PC-3 (cell line): ENCODE measurements around the gene CD226. TPM values are rescaled to one million over a fixed set of nuclear protein-coding genes. Genes with fewer than 3 reads are reported as not detected.

Experiments used
- ATAC-seq: fragments of 200-7000 bp; cut with Tn5 transposase; 2 replicates; pipeline ENCODE4 v1.9.1; 2020; ENCODE audit warnings: mild to moderate bottlenecking, moderate library complexity
- BruUV-seq: library from RNA; stranded (reverse); fragments of 400-500 nt; replicated peaks from 2 replicates; lab custom pipeline; 2021; lab: Mats Ljungman, UMichigan
- CTCF ChIA-PET: fragments of 300-600 bp; sonication (Branson Sonifier 250); formaldehyde crosslinking; loops from one replicate; lab custom pipeline; 2022; ENCODE audit warnings: antibody characterized with exemption; lab: Charles Lee
- POLR2A ChIA-PET: fragments of 300-600 bp; sonication (Branson Sonifier 250); formaldehyde crosslinking; loops from one replicate; lab custom pipeline; 2022; ENCODE audit warnings: antibody characterized with exemption; ENCODE audit not compliant: unreplicated experiment; lab: Charles Lee
- DNase-seq: peaks from one replicate; pipeline ENCODE4 v3.0.0-alpha.2; 2015
- H2AFZ ChIP-seq: fragments of 300-600 bp; sonication (generic); 2 replicates; pipeline ENCODE4 v1.6.0; 2016; ENCODE audit warnings: antibody characterized with exemption, low read length
- H3F3A ChIP-seq: fragments of 300-600 bp; sonication (generic); one replicate; pipeline ENCODE4 v1.6.0; 2017; ENCODE audit warnings: antibody characterized with exemption, low read length, control low read depth, mild to moderate bottlenecking; ENCODE audit not compliant: unreplicated experiment
- H3K27ac ChIP-seq: fragments of 300-600 bp; sonication (generic); 2 replicates; pipeline ENCODE4 v1.5.1; 2016; ENCODE audit warnings: mild to moderate bottlenecking, low read length
- H3K27me3 ChIP-seq: fragments of 300-600 bp; sonication (generic); 2 replicates; pipeline ENCODE4 v1.6.1; 2016; ENCODE audit warnings: low read length, mixed read lengths
- H3K36me3 ChIP-seq: fragments of 300-600 bp; sonication (generic); 2 replicates; pipeline ENCODE4 v1.6.1; 2016; ENCODE audit warnings: low read depth, mixed run types, low read length, mixed read lengths
- H3K4me1 ChIP-seq: fragments of 300-600 bp; sonication (generic); 2 replicates; pipeline ENCODE4 v1.5.1; 2016; ENCODE audit warnings: low read length; ENCODE audit not compliant: insufficient read depth
- H3K4me2 ChIP-seq: fragments of 300-600 bp; sonication (generic); 2 replicates; pipeline ENCODE4 v1.6.0; 2016; ENCODE audit warnings: low read length
- H3K4me3 ChIP-seq: fragments of 300-600 bp; sonication (generic); 2 replicates; pipeline ENCODE4 v1.5.1; 2016; ENCODE audit warnings: mild to moderate bottlenecking, low read length, mixed read lengths
- H3K79me2 ChIP-seq: fragments of 300-600 bp; sonication (generic); 2 replicates; pipeline ENCODE4 v1.6.1; 2017; ENCODE audit warnings: low read length, mixed read lengths
- H3K9ac ChIP-seq: fragments of 300-600 bp; sonication (generic); 2 replicates; pipeline ENCODE4 v1.6.0; 2016; ENCODE audit warnings: mild to moderate bottlenecking, low read length
- H3K9me2 ChIP-seq: fragments of 300-600 bp; sonication (generic); replicated peaks from 2 replicates; pipeline ENCODE4 v1.6.1; 2016; ENCODE audit warnings: mixed run types, low read length, mixed read lengths
- H3K9me3 ChIP-seq: fragments of 300-600 bp; sonication (generic); 2 replicates; pipeline ENCODE4 v1.6.1; 2016; ENCODE audit warnings: low read length, mixed read lengths
- H4K20me1 ChIP-seq: fragments of 300-600 bp; sonication (generic); 2 replicates; pipeline ENCODE4 v1.6.1; 2016; ENCODE audit warnings: low read length, mixed read lengths
- CTCF ChIP-seq: fragments of 300-600 bp; sonication (generic); conservative IDR thresholded peaks from 2 replicates; pipeline ENCODE4 v1.5.1; 2017; ENCODE audit warnings: antibody characterized with exemption, low read depth, mild to moderate bottlenecking, low read length
- EZH2 ChIP-seq: fragments of 300-600 bp; sonication (generic); IDR thresholded peaks from one replicate; pipeline ENCODE4 v1.6.1; 2017; ENCODE audit warnings: antibody characterized with exemption, mild to moderate bottlenecking, low read length; ENCODE audit not compliant: unreplicated experiment
- EZH2phosphoT487 ChIP-seq: fragments of 300-600 bp; sonication (generic); IDR thresholded peaks from 2 replicates; pipeline ENCODE4 v1.6.1; 2018; ENCODE audit warnings: mild to moderate bottlenecking, antibody characterized with exemption, low read length, borderline replicate concordance
- intact Hi-C: fragments of 100-400 bp; cut with micrococcal nuclease; formaldehyde crosslinking; loops from 2 replicates; pipeline ENCODE4 v1.9.0; 2023
- total RNA-seq: library from RNA; depleted of rRNA; stranded (reverse); fragments of >200 nt; gene quantifications from 2 replicates; pipeline ENCODE4 v1.2.3, GENCODE V29; 2014

CD226 gene
- total RNA-seq, 1 experiment from 2014 or later = 0.26 TPM

GRCh38 chr18:69871363-69871762 lies 76.3 kb downstream of the CD226 start:
- H3K4me3 ChIP-seq = no peak overlapping the region
- CTCF ChIA-PET = no interaction called here
- no peaks in the 10 kb centered on the region for H3K9me3 ChIP-seq
- no peak overlapping the region for H3K9ac ChIP-seq
- H3F3A ChIP-seq = no peaks in the 10 kb centered on the region
- no peaks in the 10 kb centered on the region for H4K20me1 ChIP-seq
- DNase-seq = no peak
- no peaks in the 10 kb centered on the region for H3K79me2 ChIP-seq
- H2AFZ ChIP-seq = no peak overlapping the region
- BruUV-seq = no TSS peak
- intact Hi-C loops = no loop called here
- no peak overlapping the region for H3K27ac ChIP-seq
- no peaks in the 10 kb centered on the region for H3K36me3 ChIP-seq
- TF ChIP-seq CTCF (no peak), EZH2 (no peak), EZH2phosphoT487 (no peak)
- H3K9me2 ChIP-seq = no peaks in the 10 kb centered on the region
- no peaks in the 10 kb centered on the region for H3K27me3 ChIP-seq
- H3K4me1 ChIP-seq = no peaks in the 10 kb centered on the region
- no peak overlapping the region for H3K4me2 ChIP-seq
- no peak for ATAC-seq
- POLR2A ChIA-PET = no interaction called here

- ChIA-PET CTCF (no interaction called here), POLR2A (no interaction called here)
- H3K9ac ChIP-seq = no peak overlapping the region
- no peaks in the 10 kb centered on the region for H3K9me3 ChIP-seq
- intact Hi-C loops = no loop called here
- BruUV-seq = no TSS peak
- H2AFZ ChIP-seq = no peak overlapping the region
- no peaks in the 10 kb centered on the region for H4K20me1 ChIP-seq
- no peaks in the 10 kb centered on the region for H3K36me3 ChIP-seq
- ATAC-seq (no peak), DNase-seq (no peak)
- H3K4me3 ChIP-seq = no peak overlapping the region
- H3F3A ChIP-seq = no peaks in the 10 kb centered on the region
- no peaks in the 10 kb centered on the region for H3K4me1 ChIP-seq
- H3K9me2 ChIP-seq = no peaks in the 10 kb centered on the region
- H3K27me3 ChIP-seq = no peaks in the 10 kb centered on the region
- no peak overlapping the region for H3K27ac ChIP-seq
- H3K79me2 ChIP-seq = no peaks in the 10 kb centered on the region
- no peak overlapping the region for H3K4me2 ChIP-seq
- TF ChIP-seq CTCF (no peak), EZH2 (no peak), EZH2phosphoT487 (no peak)
These were observed 76.9 kb downstream of the CD226 start for GRCh38 chr18:69870736-69871135.

- Histone ChIP-seq H3K36me3 (no peaks in the 10 kb centered on the region), H3K4me1 (no peaks in the 10 kb centered on the region), H3K27me3 (no peaks in the 10 kb centered on the region), H3K4me2 (no peak overlapping the region), H3K4me3 (no peak overlapping the region), H3K9me3 (no peaks in the 10 kb centered on the region), H3K9ac (no peak overlapping the region), H3K9me2 (no peaks in the 10 kb centered on the region), H3K27ac (no peak overlapping the region), H4K20me1 (no peaks in the 10 kb centered on the region), H2AFZ (no peak overlapping the region), H3F3A (no peaks in the 10 kb centered on the region), H3K79me2 (no peaks in the 10 kb centered on the region)
- CTCF ChIA-PET = no interaction called here
- TF ChIP-seq EZH2phosphoT487 (no peak), EZH2 (no peak), CTCF (no peak)
- intact Hi-C loops = no loop called here
- BruUV-seq = no TSS peak
- ATAC-seq = no peak
- POLR2A ChIA-PET = no interaction called here
- DNase-seq = no peak
These were observed 81.5 kb downstream of the CD226 start for GRCh38 chr18:69866212-69866611.
